K562 (cell line): ENCODE results near the gene HYOU1. TPM values are rescaled to one million over a fixed set of nuclear protein-coding genes. Genes with fewer than 3 reads are reported as not detected.

Experiments
- EGR1 ChIP-seq: fragments of 450-650 bp; conservative IDR thresholded peaks from 2 replicates; pipeline ENCODE4 v1.6.1; 2017; ENCODE audit warnings: mild to moderate bottlenecking
- EWSR1 ChIP-seq: fragments of 450-650 bp; IDR thresholded peaks from 2 replicates; pipeline ENCODE4 v1.6.1; 2018; ENCODE audit warnings: borderline replicate concordance, mild to moderate bottlenecking, low read depth, moderate library complexity; ENCODE audit not compliant: partially characterized antibody
- KAT2B ChIP-seq: IDR thresholded peaks from one replicate; pipeline ENCODE4 v1.6.1; 2012; ENCODE audit warnings: low read depth, mild to moderate bottlenecking, control low read depth, inconsistent platforms, low read length, moderate library complexity
- L3MBTL2 ChIP-seq: fragments of 450-650 bp; IDR thresholded peaks from 2 replicates; pipeline ENCODE4 v1.6.1; 2016; ENCODE audit warnings: mild to moderate bottlenecking, moderate library complexity
- NUFIP1 ChIP-seq: fragments of 450-650 bp; IDR thresholded peaks from 2 replicates; pipeline ENCODE4 v1.6.1; 2018; ENCODE audit not compliant: partially characterized antibody
- TEAD2 ChIP-seq: fragments of 450-650 bp; IDR thresholded peaks from 2 replicates; pipeline ENCODE4 v1.6.1; 2016; ENCODE audit warnings: missing genetic modification characterization, control low read depth, missing compliant biosample characterization
- YY1 ChIP-seq, 3 experiments: IDR thresholded peaks; 2 replicates each; pipeline ENCODE4 v1.6.1; 2011; ENCODE audit warnings: low read length in 2 of 3, mild to moderate bottlenecking in 2 of 3, moderate library complexity in 2 of 3, borderline replicate concordance in 1 of 3, control low read depth in 1 of 3, low read depth in 1 of 3; ENCODE audit not compliant: insufficient read depth in 3 of 3, insufficient replicate concordance in 2 of 3, control insufficient read depth in 1 of 3, insufficient read length in 1 of 3; ENCODE audit errors: extremely low read depth in 1 of 3
- ZBED1 ChIP-seq: IDR thresholded peaks from 2 replicates; pipeline ENCODE4 v1.6.1; 2014
- ZNF408 ChIP-seq: fragments of 250-450 bp; sonication (Bioruptor Pico); IDR thresholded peaks from 2 replicates; pipeline ENCODE4 v1.4.0; 2020; ENCODE audit warnings: low read depth, mild to moderate bottlenecking, moderate library complexity
- polyA plus RNA-seq, 8 experiments: library from polyadenylated mRNA; depleted of rRNA in 4 of 8; stranded (reverse) in 5 of 8; unstranded in 3 of 8; fragments of >200 nt; fragmentation: Nextera tagmentation in 2 of 8; fragmentation: Illumina TruSeq in 1 of 8; extraction: Ambion mirVana in 2 of 8; extraction: Trizol in 1 of 8; gene quantifications; 2 replicates each; pipeline versions ENCODE4 v1.2.1 to v1.2.3, GENCODE V29; 2011 to 2014; ENCODE audit warnings: inconsistent platforms in 1 of 8, missing spikeins in 1 of 8
- total RNA-seq, 7 experiments: library from RNA; depleted of rRNA in 6 of 7; stranded (reverse); fragments of >200 nt in 6 of 7; fragmentation: Illumina TruSeq in 2 of 7; extraction: Trizol in 2 of 7; gene quantifications; 2 replicates each; pipeline versions ENCODE4 v1.2.1 to v1.2.3, GENCODE V29; 2011 to 2021; ENCODE audit warnings: low replicate concordance in 1 of 7
- TF ChIP-seq, protein P1 (sequence below): fragments of 250-450 bp; sonication (Bioruptor Pico); IDR thresholded peaks from 2 replicates; pipeline ENCODE4 v1.8.0; 2022; ENCODE audit warnings: inconsistent platforms
- TF ChIP-seq, protein P2 (sequence below): IDR thresholded peaks from 2 replicates; pipeline ENCODE4 v1.6.1; 2016; ENCODE audit warnings: missing genetic modification characterization, missing compliant biosample characterization
- TF ChIP-seq, protein P3 (sequence below), 2 experiments: fragments of 450-650 bp; IDR thresholded peaks; 2 replicates each; pipeline ENCODE4 v1.6.1; 2016
- TF ChIP-seq, protein P4 (sequence below): fragments of 200-800 bp; sonication (Bioruptor generic); IDR thresholded peaks from 2 replicates; pipeline ENCODE4 v1.6.1; 2017; ENCODE audit warnings: missing genetic modification characterization, missing compliant biosample characterization
- TF ChIP-seq, protein P5 (sequence below): sonication (generic); formaldehyde crosslinking; IDR thresholded peaks from 2 replicates; pipeline ENCODE4 v1.8.1; 2022; ENCODE audit warnings: missing genetic modification reagents
- TF ChIP-seq, protein P6 (sequence below), 2 experiments: fragments of 200-800 bp in 1 of 2; sonication (Bioruptor generic) in 1 of 2; sonication (generic) in 1 of 2; formaldehyde crosslinking in 1 of 2; IDR thresholded peaks in 1 of 2; conservative IDR thresholded peaks in 1 of 2; 2 replicates each; pipeline versions ENCODE4 v1.5.0 to v1.6.1; 2016 to 2020; ENCODE audit warnings: missing compliant biosample characterization in 1 of 2, missing genetic modification characterization in 1 of 2, missing genetic modification reagents in 1 of 2

The HYOU1 gene
- total and polyA plus RNA-seq, 9 of the 15 experiments (the other 6 are each of a cell fraction or from before 2014, with no cell fraction given): 19.5 to 197 (median 128) TPM

DNA sequence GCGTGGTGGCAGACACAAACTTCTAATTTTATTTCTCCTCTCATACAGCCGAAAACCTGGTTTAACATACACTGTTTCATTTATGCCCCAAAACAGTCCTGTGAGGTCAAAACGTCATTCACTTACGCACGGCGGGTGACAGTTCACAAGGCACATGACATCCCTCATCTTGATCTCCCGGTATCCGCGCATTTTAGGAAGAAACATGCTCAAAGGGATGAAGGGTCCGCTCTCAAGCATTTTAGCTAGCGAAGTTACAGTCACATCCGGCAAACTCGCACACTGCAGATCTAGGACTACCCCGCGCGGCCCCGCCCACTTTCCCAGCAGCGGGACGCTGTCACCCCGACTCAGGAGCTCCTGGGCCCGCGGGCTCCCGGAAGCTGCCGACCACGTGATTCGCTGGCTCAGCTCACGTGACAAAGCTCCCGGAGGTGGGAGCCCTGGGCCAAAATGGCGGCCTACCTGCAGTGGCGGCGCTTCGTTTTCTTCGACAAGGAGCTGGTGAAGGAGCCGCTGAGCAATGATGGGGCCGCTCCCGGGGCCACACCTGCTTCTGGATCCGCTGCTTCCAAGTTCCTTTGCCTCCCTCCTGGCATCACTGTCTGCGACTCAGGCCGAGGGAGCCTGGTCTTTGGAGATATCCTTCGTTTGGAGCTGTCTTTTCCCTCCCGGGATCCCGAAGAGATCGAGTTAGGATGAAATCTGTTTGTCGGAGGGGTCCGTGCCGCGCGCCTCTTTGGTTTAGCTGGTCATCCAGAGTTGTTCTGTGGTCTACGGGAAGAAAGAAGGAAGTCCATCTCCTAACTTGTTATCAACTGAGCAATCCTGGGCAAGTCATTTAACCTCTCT is 10.6 kb upstream of the HYOU1 start, which contains the start of gene VPS11 (continued):
- TF ChIP-seq, protein P1, sequence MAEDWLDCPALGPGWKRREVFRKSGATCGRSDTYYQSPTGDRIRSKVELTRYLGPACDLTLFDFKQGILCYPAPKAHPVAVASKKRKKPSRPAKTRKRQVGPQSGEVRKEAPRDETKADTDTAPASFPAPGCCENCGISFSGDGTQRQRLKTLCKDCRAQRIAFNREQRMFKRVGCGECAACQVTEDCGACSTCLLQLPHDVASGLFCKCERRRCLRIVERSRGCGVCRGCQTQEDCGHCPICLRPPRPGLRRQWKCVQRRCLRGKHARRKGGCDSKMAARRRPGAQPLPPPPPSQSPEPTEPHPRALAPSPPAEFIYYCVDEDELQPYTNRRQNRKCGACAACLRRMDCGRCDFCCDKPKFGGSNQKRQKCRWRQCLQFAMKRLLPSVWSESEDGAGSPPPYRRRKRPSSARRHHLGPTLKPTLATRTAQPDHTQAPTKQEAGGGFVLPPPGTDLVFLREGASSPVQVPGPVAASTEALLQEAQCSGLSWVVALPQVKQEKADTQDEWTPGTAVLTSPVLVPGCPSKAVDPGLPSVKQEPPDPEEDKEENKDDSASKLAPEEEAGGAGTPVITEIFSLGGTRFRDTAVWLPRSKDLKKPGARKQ (CRISPR knock-in tag): no peak
- TF ChIP-seq ZBED1: no peak
- TF ChIP-seq, protein P2, sequence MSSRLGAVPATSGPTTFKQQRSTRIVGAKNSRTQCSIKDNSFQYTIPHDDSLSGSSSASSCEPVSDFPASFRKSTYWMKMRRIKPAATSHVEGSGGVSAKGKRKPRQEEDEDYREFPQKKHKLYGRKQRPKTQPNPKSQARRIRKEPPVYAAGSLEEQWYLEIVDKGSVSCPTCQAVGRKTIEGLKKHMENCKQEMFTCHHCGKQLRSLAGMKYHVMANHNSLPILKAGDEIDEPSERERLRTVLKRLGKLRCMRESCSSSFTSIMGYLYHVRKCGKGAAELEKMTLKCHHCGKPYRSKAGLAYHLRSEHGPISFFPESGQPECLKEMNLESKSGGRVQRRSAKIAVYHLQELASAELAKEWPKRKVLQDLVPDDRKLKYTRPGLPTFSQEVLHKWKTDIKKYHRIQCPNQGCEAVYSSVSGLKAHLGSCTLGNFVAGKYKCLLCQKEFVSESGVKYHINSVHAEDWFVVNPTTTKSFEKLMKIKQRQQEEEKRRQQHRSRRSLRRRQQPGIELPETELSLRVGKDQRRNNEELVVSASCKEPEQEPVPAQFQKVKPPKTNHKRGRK: no peak
- TF ChIP-seq KAT2B: no peak
- TF ChIP-seq NUFIP1: no peak
- TF ChIP-seq TEAD2 (tag): no peak
- TF ChIP-seq, protein P3, sequence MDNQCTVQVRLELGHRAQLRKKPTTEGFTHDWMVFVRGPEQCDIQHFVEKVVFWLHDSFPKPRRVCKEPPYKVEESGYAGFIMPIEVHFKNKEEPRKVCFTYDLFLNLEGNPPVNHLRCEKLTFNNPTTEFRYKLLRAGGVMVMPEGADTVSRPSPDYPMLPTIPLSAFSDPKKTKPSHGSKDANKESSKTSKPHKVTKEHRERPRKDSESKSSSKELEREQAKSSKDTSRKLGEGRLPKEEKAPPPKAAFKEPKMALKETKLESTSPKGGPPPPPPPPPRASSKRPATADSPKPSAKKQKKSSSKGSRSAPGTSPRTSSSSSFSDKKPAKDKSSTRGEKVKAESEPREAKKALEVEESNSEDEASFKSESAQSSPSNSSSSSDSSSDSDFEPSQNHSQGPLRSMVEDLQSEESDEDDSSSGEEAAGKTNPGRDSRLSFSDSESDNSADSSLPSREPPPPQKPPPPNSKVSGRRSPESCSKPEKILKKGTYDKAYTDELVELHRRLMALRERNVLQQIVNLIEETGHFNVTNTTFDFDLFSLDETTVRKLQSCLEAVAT (IDR thresholded peaks at IDR 0.05): no peak; a peak in 1 of 4 replicates
- TF ChIP-seq EGR1: peak; percentile 67
- TF ChIP-seq, protein P4, sequence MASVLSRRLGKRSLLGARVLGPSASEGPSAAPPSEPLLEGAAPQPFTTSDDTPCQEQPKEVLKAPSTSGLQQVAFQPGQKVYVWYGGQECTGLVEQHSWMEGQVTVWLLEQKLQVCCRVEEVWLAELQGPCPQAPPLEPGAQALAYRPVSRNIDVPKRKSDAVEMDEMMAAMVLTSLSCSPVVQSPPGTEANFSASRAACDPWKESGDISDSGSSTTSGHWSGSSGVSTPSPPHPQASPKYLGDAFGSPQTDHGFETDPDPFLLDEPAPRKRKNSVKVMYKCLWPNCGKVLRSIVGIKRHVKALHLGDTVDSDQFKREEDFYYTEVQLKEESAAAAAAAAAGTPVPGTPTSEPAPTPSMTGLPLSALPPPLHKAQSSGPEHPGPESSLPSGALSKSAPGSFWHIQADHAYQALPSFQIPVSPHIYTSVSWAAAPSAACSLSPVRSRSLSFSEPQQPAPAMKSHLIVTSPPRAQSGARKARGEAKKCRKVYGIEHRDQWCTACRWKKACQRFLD (CRISPR knock-in tag): 0 out of 2 replicates have a peak, but pooled peaks have one; percentile 10
- TF ChIP-seq EWSR1: no peak
- TF ChIP-seq ZNF408 (CRISPR knock-in tag): no peak
- TF ChIP-seq, protein P5, sequence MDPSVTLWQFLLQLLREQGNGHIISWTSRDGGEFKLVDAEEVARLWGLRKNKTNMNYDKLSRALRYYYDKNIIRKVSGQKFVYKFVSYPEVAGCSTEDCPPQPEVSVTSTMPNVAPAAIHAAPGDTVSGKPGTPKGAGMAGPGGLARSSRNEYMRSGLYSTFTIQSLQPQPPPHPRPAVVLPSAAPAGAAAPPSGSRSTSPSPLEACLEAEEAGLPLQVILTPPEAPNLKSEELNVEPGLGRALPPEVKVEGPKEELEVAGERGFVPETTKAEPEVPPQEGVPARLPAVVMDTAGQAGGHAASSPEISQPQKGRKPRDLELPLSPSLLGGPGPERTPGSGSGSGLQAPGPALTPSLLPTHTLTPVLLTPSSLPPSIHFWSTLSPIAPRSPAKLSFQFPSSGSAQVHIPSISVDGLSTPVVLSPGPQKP (CRISPR knock-in tag): no peak
- TF ChIP-seq L3MBTL2: peak; percentile 65; the same call in 1 of the 2 replicates
- TF ChIP-seq, protein P6, sequence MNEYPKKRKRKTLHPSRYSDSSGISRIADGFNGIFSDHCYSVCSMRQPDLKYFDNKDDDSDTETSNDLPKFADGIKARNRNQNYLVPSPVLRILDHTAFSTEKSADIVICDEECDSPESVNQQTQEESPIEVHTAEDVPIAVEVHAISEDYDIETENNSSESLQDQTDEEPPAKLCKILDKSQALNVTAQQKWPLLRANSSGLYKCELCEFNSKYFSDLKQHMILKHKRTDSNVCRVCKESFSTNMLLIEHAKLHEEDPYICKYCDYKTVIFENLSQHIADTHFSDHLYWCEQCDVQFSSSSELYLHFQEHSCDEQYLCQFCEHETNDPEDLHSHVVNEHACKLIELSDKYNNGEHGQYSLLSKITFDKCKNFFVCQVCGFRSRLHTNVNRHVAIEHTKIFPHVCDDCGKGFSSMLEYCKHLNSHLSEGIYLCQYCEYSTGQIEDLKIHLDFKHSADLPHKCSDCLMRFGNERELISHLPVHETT (CRISPR knock-in tag; conservative IDR thresholded peaks at IDR 0.05 in 1 of 2, IDR thresholded peaks at IDR 0.05 in 1 of 2): peak in 1 of 2 experiments; percentile 68; a peak in 1 of 4 replicates
- TF ChIP-seq YY1 (IDR thresholded peaks at IDR 0.05; ENCODE audit: borderline replicate concordance in 1 of 3, control insufficient read depth in 1 of 3, extremely low read depth in 1 of 3, insufficient read depth in 3 of 3, insufficient read length in 1 of 3, insufficient replicate concordance in 2 of 3, low read depth in 1 of 3, low read length in 2 of 3): peak; percentile 87 to 99 (median 97)
